NCI-H2227 treated with DMSO at 0.1 percent for 48 hours (cell line): ENCODE data around the gene HEYL.

Experiments used
- DNase-seq: peaks from one replicate; lab custom pipeline; 2025; lab: John Stamatoyannopoulos, UW

Gene HEYL

GRCh38 chr1:39666772-39667171 lies 27.3 kb upstream of the HEYL start:
- DNase-seq: no peak

DNA sequence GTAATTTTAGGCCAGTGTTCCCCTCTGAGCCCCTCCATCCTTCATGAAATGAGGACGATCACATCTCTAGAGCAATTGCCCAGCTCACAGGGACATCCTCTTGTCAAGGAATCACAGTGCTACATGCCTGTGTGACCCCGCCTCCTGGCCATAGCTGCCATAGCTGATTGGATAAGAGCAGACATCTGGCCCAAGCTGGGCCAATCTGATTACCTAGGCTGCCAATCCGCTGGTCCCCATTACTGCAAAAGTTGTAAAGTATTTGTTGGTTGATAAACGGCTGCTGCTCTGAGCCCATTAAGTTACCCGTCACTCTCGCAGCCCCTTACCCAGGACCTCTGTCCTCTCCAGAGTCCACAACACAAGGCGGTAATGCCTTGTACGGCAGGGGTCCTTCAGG lies 24.1 kb upstream of the HEYL start:
- DNase-seq: no peak

- DNase-seq: no peak
Measured at GRCh38 chr1:39662861-39663260, 23.4 kb upstream of the HEYL start.

- DNase-seq: no peak
Measured at GRCh38 chr1:39659538-39659937, 20.1 kb upstream of the HEYL start.

GRCh38 chr1:39659110-39659509 lies 19.7 kb upstream of the HEYL start:
- DNase-seq: no peak

DNA sequence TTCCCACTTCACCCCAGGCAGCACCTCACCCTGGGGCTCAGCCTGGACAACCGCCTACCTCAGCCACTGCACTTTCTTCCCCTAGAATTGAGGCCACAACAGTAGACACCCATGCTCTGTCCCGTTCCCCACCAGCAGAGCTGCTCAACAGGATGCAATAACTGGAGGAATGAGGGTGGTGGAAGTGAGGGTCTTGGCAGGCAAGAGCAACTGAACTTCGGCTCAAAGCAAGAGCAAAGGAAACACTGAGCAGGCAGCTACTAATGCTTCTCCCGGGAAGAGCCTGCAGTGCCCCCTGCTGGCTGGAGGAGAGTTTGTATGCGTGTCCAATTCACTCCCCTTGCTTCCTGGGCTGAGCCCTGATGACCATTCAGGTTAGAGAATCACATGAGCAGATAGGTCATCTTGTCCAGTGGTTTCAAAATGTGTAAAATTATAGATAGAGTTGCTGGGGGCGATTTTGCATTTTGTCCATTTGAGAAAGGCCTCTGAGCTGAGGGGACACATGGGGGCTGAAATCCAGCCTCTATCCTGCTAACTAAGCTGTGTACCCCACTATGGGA lies 18.6 kb upstream of the HEYL start:
- peak; percentile 37 for DNase-seq

- DNase-seq: no peak
Measured at GRCh38 chr1:39657402-39657801, 18.0 kb upstream of the HEYL start.

GRCh38 chr1:39656391-39656790 lies 16.9 kb upstream of the HEYL start:
- DNase-seq: no peak

GRCh38 chr1:39655578-39656268 lies 16.3 kb upstream of the HEYL start:
- DNase-seq: no peak

GRCh38 chr1:39654291-39654690 lies 14.8 kb upstream of the HEYL start:
- DNase-seq: no peak

GRCh38 chr1:39653546-39654031 lies 14.1 kb upstream of the HEYL start:
- DNase-seq: peak; percentile 85

DNA sequence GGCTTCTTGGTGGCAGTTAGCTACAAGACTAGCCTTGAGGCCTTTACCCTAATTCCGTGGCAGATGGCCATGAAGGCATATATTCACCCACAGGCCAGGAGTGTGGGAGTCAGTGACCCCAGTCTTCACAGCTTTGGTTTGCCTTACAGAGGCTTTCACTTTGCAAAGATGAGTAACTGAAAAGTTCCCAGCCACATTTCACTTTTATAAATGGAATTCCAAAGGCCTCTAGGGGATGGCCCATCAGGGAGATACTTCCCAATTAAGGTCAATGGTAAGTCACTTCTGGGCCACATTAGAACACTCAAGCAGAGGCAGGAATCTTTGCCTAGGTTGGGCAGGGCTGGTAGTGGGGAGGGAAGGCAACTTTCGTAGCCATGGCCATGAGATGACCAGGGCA lies 13.1 kb upstream of the HEYL start:
- no peak for DNase-seq

GRCh38 chr1:39652105-39652504 lies 12.7 kb upstream of the HEYL start:
- DNase-seq: no peak

DNA sequence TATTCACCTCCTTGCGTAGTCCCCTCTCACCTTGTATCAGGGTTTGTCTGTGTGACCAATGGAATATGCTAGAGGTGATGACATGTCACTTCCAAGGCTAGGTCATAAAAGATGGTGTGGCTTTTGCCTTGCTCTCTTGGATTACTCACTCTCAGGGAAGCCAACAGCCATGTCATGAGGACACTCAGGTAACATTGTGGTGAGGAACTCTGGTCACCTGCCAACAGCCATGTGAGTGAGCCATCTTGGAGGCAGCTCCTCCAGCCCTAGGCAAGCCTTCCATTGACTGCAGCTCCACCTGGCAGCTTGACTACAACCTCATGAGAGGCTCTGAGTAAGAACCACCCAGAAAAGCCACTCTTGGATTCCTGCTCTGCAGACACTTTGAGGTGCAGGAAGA lies 11.0 kb upstream of the HEYL start:
- no peak for DNase-seq

DNA sequence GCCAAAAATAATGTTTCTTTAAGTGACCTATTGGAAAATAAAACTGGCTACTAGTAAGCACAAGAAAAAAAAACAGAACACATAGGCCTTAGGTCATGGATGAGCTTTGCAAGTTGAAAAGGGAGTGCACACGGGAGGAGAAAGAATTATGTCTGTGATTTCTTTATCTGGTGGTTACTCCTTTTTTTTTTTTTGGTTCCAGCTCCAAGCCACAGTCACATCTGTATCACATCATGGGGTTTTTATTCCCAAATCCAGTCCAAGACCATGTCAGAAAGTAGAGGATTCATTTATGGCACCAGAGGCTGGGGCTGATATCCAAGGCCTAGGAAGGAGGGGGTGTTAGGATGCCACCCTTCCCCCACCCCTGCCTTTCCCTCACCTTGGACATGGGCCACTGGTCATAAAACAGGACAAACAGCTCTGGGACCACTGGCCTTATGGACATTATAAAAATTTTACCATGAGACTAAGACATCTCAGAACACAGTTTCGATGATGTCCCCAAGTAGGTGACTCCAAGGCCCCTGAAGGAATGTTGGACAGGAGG lies 10.3 kb upstream of the HEYL start:
- no peak for DNase-seq

GRCh38 chr1:39648496-39648895 lies 9.1 kb upstream of the HEYL start:
- no peak for DNase-seq

- no peak for DNase-seq
Measured at GRCh38 chr1:39647247-39647646, 7.8 kb upstream of the HEYL start.

- DNase-seq: peak; percentile 31
Measured at GRCh38 chr1:39646232-39647081, 7.0 kb upstream of the HEYL start.

DNA sequence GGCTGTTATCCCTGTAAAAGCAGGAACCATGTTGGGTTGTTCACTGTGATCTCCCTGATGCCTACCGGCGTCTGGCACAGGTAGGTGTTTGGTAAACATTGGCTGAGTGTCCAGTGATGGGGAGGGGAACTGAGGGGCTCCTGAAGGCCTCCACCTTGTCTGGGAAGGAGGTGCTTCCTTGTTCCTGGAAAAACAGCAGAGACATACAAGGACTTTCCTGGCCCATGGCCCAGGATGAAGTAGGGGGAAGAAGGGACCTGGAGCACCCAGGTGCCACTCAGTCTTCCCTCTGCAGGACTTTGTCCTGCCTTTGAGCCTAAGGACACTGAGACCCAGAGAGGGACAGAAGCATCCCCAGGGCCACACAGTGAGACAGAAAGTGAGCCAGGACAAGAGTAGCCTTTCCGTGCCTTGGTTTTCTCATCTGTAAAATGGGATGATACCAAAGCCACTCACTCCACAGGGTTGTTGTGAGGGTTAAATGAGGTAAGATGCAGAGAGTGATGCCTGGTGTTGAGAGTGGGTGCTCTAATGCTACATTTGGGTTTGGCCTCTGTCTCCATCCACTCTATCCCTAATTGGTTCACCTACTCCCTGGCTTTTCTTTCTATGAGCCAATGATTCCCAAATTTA lies 6.1 kb upstream of the HEYL start:
- DNase-seq: no peak

DNA sequence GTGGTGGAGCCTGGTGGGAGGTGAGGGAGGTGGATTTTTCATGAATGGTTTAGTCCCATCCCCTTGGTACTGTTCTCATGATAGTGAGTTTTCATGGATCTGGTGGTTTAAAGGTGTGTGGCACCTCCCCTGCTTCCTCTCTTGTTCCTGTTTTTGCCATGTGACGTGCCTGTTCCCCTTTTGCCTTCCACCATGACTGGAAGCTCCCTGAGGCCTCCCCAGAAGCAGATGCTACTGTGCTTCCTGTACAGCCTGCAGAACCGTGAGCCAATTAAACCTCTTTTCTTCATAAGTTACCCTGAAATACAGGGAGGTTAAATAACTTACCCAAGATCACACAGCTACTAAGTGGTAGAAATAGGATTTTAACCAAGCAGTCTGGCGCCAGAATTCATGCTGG lies 4.3 kb upstream of the HEYL start:
- DNase-seq: no peak

DNA sequence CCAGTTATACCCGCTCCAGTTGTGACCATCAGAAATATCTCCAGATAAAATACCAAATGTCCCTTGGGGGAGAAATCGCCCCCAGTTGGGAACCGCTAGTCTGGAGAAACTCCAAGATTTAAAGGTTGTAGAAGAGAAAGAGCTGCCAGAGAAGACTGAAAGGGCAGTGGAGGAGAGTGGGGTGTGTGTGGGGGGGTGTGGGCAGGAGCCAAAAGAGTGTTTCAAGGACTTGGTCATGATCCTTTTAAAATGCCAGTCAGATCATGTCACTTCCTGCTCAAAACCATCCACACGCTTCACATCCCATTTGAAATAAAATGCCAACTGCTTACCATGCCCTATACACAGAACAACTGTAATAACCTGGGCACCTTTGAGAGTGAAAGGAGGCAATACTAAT lies 3.4 kb upstream of the HEYL start:
- no peak for DNase-seq

DNA sequence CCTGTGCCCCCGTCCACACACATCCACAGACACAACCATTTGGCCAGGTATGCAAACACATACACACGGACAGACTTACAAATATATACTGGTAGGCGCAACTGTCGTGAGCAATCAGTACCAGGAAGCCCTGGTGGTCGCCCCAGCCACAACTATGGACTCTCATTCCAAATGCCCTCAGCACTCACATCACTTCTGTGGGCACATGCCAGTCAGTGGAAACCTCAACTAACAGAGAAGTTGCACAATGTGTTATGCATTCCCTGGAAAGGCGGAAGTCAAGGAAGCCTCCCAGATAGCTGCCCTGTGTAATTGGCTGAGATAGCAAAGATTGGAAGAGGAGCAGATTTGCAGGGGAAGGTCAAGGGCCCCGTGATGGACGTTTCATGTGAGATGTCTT lies 1.4 kb upstream of the HEYL start:
- DNase-seq: no peak

DNA sequence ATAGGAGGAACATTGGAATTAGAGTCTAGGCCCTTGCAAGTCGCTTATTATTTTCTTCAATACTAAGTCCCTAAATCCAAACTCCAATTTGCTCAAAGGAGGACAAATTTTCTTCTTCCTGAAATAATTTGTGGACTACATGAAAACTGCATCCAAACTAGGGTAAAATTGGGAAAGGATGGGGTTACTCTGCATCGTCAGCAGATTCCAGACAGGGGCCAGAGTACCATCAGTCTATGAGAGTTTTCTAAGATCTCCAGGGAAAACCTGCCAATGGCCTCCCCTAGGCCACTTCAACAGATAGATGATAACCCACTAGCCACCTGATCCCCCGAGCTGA lies 508 bp downstream of the HEYL start:
- DNase-seq: no peak
